GM12878 (cell line): Measurements from ENCODE around the gene GNG5. TPM values are rescaled to one million over a fixed set of nuclear protein-coding genes. Genes with fewer than 3 reads are reported as not detected.

Experiments
- ATAC-seq: fragments of 200-7000 bp; cut with Tn5 transposase; 3 replicates; pipeline ENCODE4 v1.9.1; 2020; ENCODE audit warnings: mild to moderate bottlenecking, moderate library complexity
- BruUV-seq: library from RNA; stranded (reverse); fragments of 400-500 nt; replicated peaks from 2 replicates; lab custom pipeline; 2021; lab: Mats Ljungman, UMichigan
- CTCF ChIA-PET: fragments of 300-600 bp; sonication (Branson Sonifier 250); formaldehyde crosslinking; extraction: SDS; loops from one replicate; lab custom pipeline; 2021; ENCODE audit warnings: inconsistent platforms; lab: Yijun Ruan, JAX
- POLR2A ChIA-PET: fragments of 350-600 bp; formaldehyde crosslinking; extraction: SDS; loops from one replicate; lab custom pipeline; 2021; ENCODE audit warnings: inconsistent platforms; lab: Charles Lee
- RAD21 ChIA-PET: fragments of 300-600 bp; sonication (Branson Sonifier 250); formaldehyde crosslinking; loops from one replicate; lab custom pipeline; 2023; ENCODE audit warnings: antibody characterized with exemption; ENCODE audit not compliant: unreplicated experiment; lab: Charles Lee
- SMC1A ChIA-PET: fragments of 300-600 bp; sonication (Branson Sonifier 250); formaldehyde crosslinking; loops from one replicate; lab custom pipeline; 2023; ENCODE audit not compliant: unreplicated experiment, uncharacterized antibody; lab: Charles Lee
- DNase-seq: peaks from one replicate; pipeline ENCODE4 v3.0.0-alpha.2; 2011; ENCODE audit warnings: low read depth, low spot score
- FAIRE-seq: peaks from 3 replicates; lab custom pipeline; 2011; peaks lifted over from hg19 to GRCh38; lab: Jason Lieb, UNC
- H2AFZ ChIP-seq: 2 replicates; pipeline ENCODE4 v1.6.0; 2011; ENCODE audit warnings: low read depth, low read length, control low read depth; ENCODE audit not compliant: control insufficient read depth
- H3K27ac ChIP-seq: 2 replicates; pipeline ENCODE4 v1.5.1; 2011; ENCODE audit warnings: control low read depth; ENCODE audit not compliant: control insufficient read depth, insufficient read depth
- H3K27me3 ChIP-seq, 2 experiments: replicated peaks in 1 of 2; 2 replicates each; pipeline versions ENCODE4 v1.6.0 to v1.6.1; 2011; ENCODE audit warnings: low read length in 1 of 2; ENCODE audit not compliant: control insufficient read depth in 2 of 2, insufficient read depth in 2 of 2
- H3K36me3 ChIP-seq, 2 experiments: 2 replicates each; pipeline ENCODE4 v1.5.1; 2011; ENCODE audit warnings: low read length in 1 of 2; ENCODE audit not compliant: control insufficient read depth in 2 of 2, insufficient read depth in 2 of 2
- H3K4me1 ChIP-seq: 2 replicates; pipeline ENCODE4 v1.6.1; 2011; ENCODE audit warnings: mild to moderate bottlenecking, low read length, moderate library complexity, mixed read lengths; ENCODE audit not compliant: control insufficient read depth, insufficient read depth
- H3K4me2 ChIP-seq: 2 replicates; pipeline ENCODE4 v1.6.0; 2011; ENCODE audit warnings: control low read depth; ENCODE audit not compliant: control insufficient read depth, insufficient read depth
- H3K4me3 ChIP-seq: fragments of 200-600 bp; sonication (generic); 2 replicates; pipeline ENCODE4 v1.5.1; 2016
- H3K79me2 ChIP-seq: 2 replicates; pipeline ENCODE4 v1.6.0; 2011; ENCODE audit warnings: low read length; ENCODE audit not compliant: control insufficient read depth, insufficient read depth
- H3K9ac ChIP-seq: 2 replicates; pipeline ENCODE4 v1.8.0; 2011; ENCODE audit warnings: low read length, control low read depth, mixed read lengths; ENCODE audit not compliant: control insufficient read depth, insufficient read depth
- H3K9me3 ChIP-seq: replicated peaks from 3 replicates; pipeline ENCODE4 v1.5.1; 2011; ENCODE audit warnings: mild to moderate bottlenecking, low read length; ENCODE audit not compliant: control insufficient read depth, insufficient read depth
- H4K20me1 ChIP-seq: 2 replicates; pipeline ENCODE4 v1.6.0; 2011; ENCODE audit not compliant: control insufficient read depth, insufficient read depth
- BCL11A ChIP-seq: IDR thresholded peaks from 2 replicates; pipeline ENCODE4 v1.6.1; 2011; ENCODE audit warnings: low read depth, low read length
- BHLHE40 ChIP-seq, 2 experiments: fragments of 450-650 bp in 1 of 2; IDR thresholded peaks; 2 replicates each; pipeline ENCODE4 v1.6.1; 2011 to 2017; ENCODE audit warnings: low read depth in 2 of 2, borderline replicate concordance in 1 of 2, improper control_type of control experiment in 1 of 2, low read length in 1 of 2, mild to moderate bottlenecking in 1 of 2
- CHD2 ChIP-seq: IDR thresholded peaks from 2 replicates; pipeline ENCODE4 v1.6.1; 2011; ENCODE audit warnings: low read depth, low read length, improper control_type of control experiment, borderline replicate concordance
- EED ChIP-seq: sonication (generic); IDR thresholded peaks from 2 replicates; pipeline ENCODE4 v1.6.1; 2016; ENCODE audit warnings: antibody characterized with exemption, low read depth
- FOS ChIP-seq: IDR thresholded peaks from 3 replicates; pipeline ENCODE4 v1.6.1; 2011; ENCODE audit warnings: borderline replicate concordance; ENCODE audit not compliant: insufficient read length; ENCODE audit errors: extremely low read depth
- GABPA ChIP-seq: IDR thresholded peaks from 2 replicates; pipeline ENCODE4 v1.6.1; 2014; ENCODE audit warnings: antibody characterized with exemption, low read depth, mild to moderate bottlenecking, inconsistent platforms
- MTA2 ChIP-seq: fragments of 450-650 bp; IDR thresholded peaks from 2 replicates; pipeline ENCODE4 v1.6.1; 2016; ENCODE audit warnings: low read depth, mild to moderate bottlenecking, moderate library complexity
- RCOR1 ChIP-seq: conservative IDR thresholded peaks from 2 replicates; pipeline ENCODE4 v1.6.1; 2012; ENCODE audit warnings: low read depth, low read length, improper control_type of control experiment
- SIN3A ChIP-seq: IDR thresholded peaks from 2 replicates; pipeline ENCODE4 v1.6.1; 2012; ENCODE audit warnings: low read depth, low read length, improper control_type of control experiment
- SMARCA5 ChIP-seq: fragments of 450-650 bp; IDR thresholded peaks from 2 replicates; pipeline ENCODE4 v1.6.1; 2017; ENCODE audit warnings: mild to moderate bottlenecking
- SPI1 ChIP-seq: IDR thresholded peaks from 2 replicates; pipeline ENCODE4 v1.6.1; 2011; ENCODE audit warnings: low read depth, mild to moderate bottlenecking, low read length, moderate library complexity, borderline replicate concordance; ENCODE audit not compliant: insufficient read depth
- STAT3 ChIP-seq: IDR thresholded peaks from 2 replicates; pipeline ENCODE4 v1.6.1; 2011; ENCODE audit warnings: low read depth, low read length, improper control_type of control experiment
- TARDBP ChIP-seq: IDR thresholded peaks from 2 replicates; pipeline ENCODE4 v1.6.1; 2016; ENCODE audit warnings: borderline replicate concordance
- TBL1XR1 ChIP-seq: IDR thresholded peaks from 2 replicates; pipeline ENCODE4 v1.6.1; 2012; ENCODE audit warnings: low read depth, low read length, improper control_type of control experiment
- TCF3 ChIP-seq: IDR thresholded peaks from 2 replicates; pipeline ENCODE4 v1.6.1; 2012; ENCODE audit warnings: low read depth, mild to moderate bottlenecking, low read length, borderline replicate concordance; ENCODE audit not compliant: insufficient read depth
- TCF7 ChIP-seq: IDR thresholded peaks from 2 replicates; pipeline ENCODE4 v1.6.1; 2014; ENCODE audit warnings: antibody characterized with exemption, borderline replicate concordance
- YBX1 ChIP-seq: fragments of 450-650 bp; IDR thresholded peaks from 2 replicates; pipeline ENCODE4 v1.6.1; 2016; ENCODE audit warnings: antibody characterized with exemption
- ZBTB40 ChIP-seq: fragments of 450-650 bp; IDR thresholded peaks from 2 replicates; pipeline ENCODE4 v1.6.1; 2016; ENCODE audit warnings: mild to moderate bottlenecking, moderate library complexity, borderline replicate concordance
- ZNF622 ChIP-seq: fragments of 450-650 bp; IDR thresholded peaks from 2 replicates; pipeline ENCODE4 v1.6.1; 2017; ENCODE audit warnings: mild to moderate bottlenecking, inconsistent platforms
- ZZZ3 ChIP-seq: IDR thresholded peaks from 2 replicates; pipeline ENCODE4 v1.6.1; 2011; ENCODE audit warnings: low read depth; ENCODE audit not compliant: control insufficient read depth, insufficient read length
- WGBS: methylation state at CpG from one replicate; pipeline ENCODE4 v1.1.6; 2016; ENCODE audit warnings: low lambda C conversion rate; ENCODE audit not compliant: insufficient replicate concordance, insufficient coverage; ENCODE audit errors: missing lambda C conversion rate; 5-methylcytosine and 5-hydroxymethylcytosine counted together
- in situ Hi-C: fragments of 300-500 bp; cut with MboI; formaldehyde crosslinking; loops from 9 replicates; pipeline ENCODE4 v1.14.3; 2018; ENCODE audit warnings: mixed read lengths
- intact Hi-C: fragments of 100-400 bp; cut with micrococcal nuclease; formaldehyde crosslinking; loops from one replicate; pipeline ENCODE4 v1.14.2; 2022; ENCODE audit not compliant: unreplicated experiment
- polyA plus RNA-seq, 11 experiments: library from polyadenylated mRNA; depleted of rRNA in 4 of 11; unstranded in 6 of 11; stranded (reverse) in 5 of 11; fragments of >200 nt; fragmentation: Nextera tagmentation in 4 of 11; fragmentation: Illumina TruSeq in 1 of 11; extraction: Ambion mirVana in 4 of 11; extraction: Trizol in 1 of 11; gene quantifications; 1 replicate in 1 of 11; 2 replicates in 10 of 11; pipeline versions ENCODE4 v1.2.1 to v1.2.3, GENCODE V29; 2011 to 2016; ENCODE audit warnings: inconsistent platforms in 2 of 11, missing spikeins in 2 of 11, low read depth in 1 of 11
- total RNA-seq, 4 experiments: library from RNA; depleted of rRNA in 3 of 4; stranded (reverse); fragments of >200 nt in 3 of 4; fragmentation: Illumina TruSeq in 1 of 4; extraction: Trizol in 1 of 4; gene quantifications; 2 replicates each; pipeline versions ENCODE4 v1.2.1 to v1.2.3, GENCODE V29; 2013 to 2021
- TF ChIP-seq, protein P1 (sequence below): IDR thresholded peaks from 2 replicates; pipeline ENCODE4 v1.6.1; 2012; ENCODE audit warnings: low read depth, low read length, improper control_type of control experiment

Gene GNG5
- total and polyA plus RNA-seq, 10 of the 15 experiments (the other 5 are each of a cell fraction or from before 2014, with no cell fraction given), result 69.8 to 613 (median 203) TPM

- H3K4me1 ChIP-seq, result no peaks in the 10 kb centered on the region
- peak overlapping the region; percentile 86 for H3K9ac ChIP-seq
- ChIA-PET SMC1A (interaction anchor here (0.6 to 4.8 kb wide), 5 partner anchors 25 to 182 kb away, joined by 3 to 61 read pairs (median 7); partner anchors contain the start of genes CTBS and RPF1), POLR2A (interaction anchor here (0.8 to 4.7 kb wide), 13 partner anchors 11 to 566 kb away, joined by 3 to 60 read pairs (median 3); partner anchors contain the start of genes CTBS and RPF1), CTCF (interaction anchor here (0.7 to 4.8 kb wide), 6 partner anchors 10 to 117 kb away, joined by 3 to 43 read pairs (median 4); partner anchors contain the start of genes CTBS and RPF1), RAD21 (interaction anchor here (0.7 to 2.4 kb wide), 8 partner anchors 24 to 188 kb away, joined by 3 to 26 read pairs (median 4); partner anchors contain the start of gene CTBS)
- H3K4me3 ChIP-seq, result peak overlapping the region; percentile 85
- peaks cover 0 to 6% of the 10 kb centered on the region in 2 experiments; a peak in 1 of 4 replicates for H3K36me3 ChIP-seq
- H3K9me3 ChIP-seq, result peaks cover 2% of the 10 kb centered on the region; the same call in 1 of the 3 replicates
- no peaks in the 10 kb centered on the region for H4K20me1 ChIP-seq
- FAIRE-seq, result no peak
- peak overlapping the region; percentile 77 for H2AFZ ChIP-seq
- no peak for DNase-seq
- H3K27ac ChIP-seq, result peak overlapping the region; percentile 91
- H3K4me2 ChIP-seq, result peak overlapping the region; percentile 98; the same call in 1 of the 2 replicates
- peaks cover 62% of the 10 kb centered on the region for H3K79me2 ChIP-seq
- H3K27me3 ChIP-seq, result no peaks in the 10 kb centered on the region
- WGBS, result under 1% methylated on average over 37 of the region's 47 CpGs
- ATAC-seq, result peak; percentile 66
- BruUV-seq, result no TSS peak
- intact Hi-C loops, result loop anchor here (1.0 to 2.0 kb wide), 3 partner anchors 26 to 115 kb away; partner anchors contain the start of gene RPF1
- in situ Hi-C loops, result no loop called here
- no peak for TF ChIP-seq STAT3
- TF ChIP-seq TCF7, result no peak
- peak; percentile 74 for TF ChIP-seq SIN3A
- 0 out of 2 replicates have a peak, but pooled peaks have one; percentile 39 for TF ChIP-seq SMARCA5
- no peak for TF ChIP-seq YBX1
- TF ChIP-seq CHD2, result no peak
- no peak for TF ChIP-seq BHLHE40 (IDR thresholded peaks at IDR 0.05; ENCODE audit: borderline replicate concordance in 1 of 2, low read depth in 2 of 2, low read length in 1 of 2)
- no peak for TF ChIP-seq TCF3
- TF ChIP-seq BCL11A, result no peak
- no peak for TF ChIP-seq TBL1XR1
- no peak for TF ChIP-seq ZNF622
- TF ChIP-seq FOS, result no peak
- TF ChIP-seq, protein P1, sequence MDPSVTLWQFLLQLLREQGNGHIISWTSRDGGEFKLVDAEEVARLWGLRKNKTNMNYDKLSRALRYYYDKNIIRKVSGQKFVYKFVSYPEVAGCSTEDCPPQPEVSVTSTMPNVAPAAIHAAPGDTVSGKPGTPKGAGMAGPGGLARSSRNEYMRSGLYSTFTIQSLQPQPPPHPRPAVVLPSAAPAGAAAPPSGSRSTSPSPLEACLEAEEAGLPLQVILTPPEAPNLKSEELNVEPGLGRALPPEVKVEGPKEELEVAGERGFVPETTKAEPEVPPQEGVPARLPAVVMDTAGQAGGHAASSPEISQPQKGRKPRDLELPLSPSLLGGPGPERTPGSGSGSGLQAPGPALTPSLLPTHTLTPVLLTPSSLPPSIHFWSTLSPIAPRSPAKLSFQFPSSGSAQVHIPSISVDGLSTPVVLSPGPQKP, result no peak
- TF ChIP-seq GABPA, result no peak
- TF ChIP-seq MTA2, result no peak
- no peak for TF ChIP-seq SPI1
- no peak for TF ChIP-seq EED
- TF ChIP-seq RCOR1, result no peak
- TF ChIP-seq ZZZ3, result no peak
- no peak for TF ChIP-seq ZBTB40
- no peak for TF ChIP-seq TARDBP
These were observed 834 bp downstream of the GNG5 start for GRCh38 chr1:84505493-84506001.
